K562 (cell line): ENCODE results near the gene SCFD2.

Experiments used
- CBX8 ChIP-seq: fragments of 200-600 bp; sonication (generic); IDR thresholded peaks from 2 replicates; pipeline ENCODE4 v1.6.1; 2012; ENCODE audit warnings: borderline replicate concordance, mixed run types, low read depth, mild to moderate bottlenecking, moderate library complexity, mixed read lengths, low read length, control low read depth, inconsistent platforms; ENCODE audit not compliant: poor library complexity, severe bottlenecking; ENCODE audit errors: extremely low read depth
- CHD1 ChIP-seq: fragments of 200-600 bp; sonication (generic); IDR thresholded peaks from one replicate; pipeline ENCODE4 v1.6.1; 2012; ENCODE audit warnings: mild to moderate bottlenecking, moderate library complexity, low read length, inconsistent platforms
- ETS2 ChIP-seq: IDR thresholded peaks from 2 replicates; pipeline ENCODE4 v1.6.1; 2016; ENCODE audit warnings: borderline replicate concordance, missing genetic modification characterization, mild to moderate bottlenecking, moderate library complexity, missing compliant biosample characterization; ENCODE audit not compliant: poor library complexity, severe bottlenecking
- POLR2A ChIP-seq: fragments of 450-650 bp; conservative IDR thresholded peaks from 2 replicates; pipeline ENCODE4 v1.6.1; 2016
- RFX5 ChIP-seq: IDR thresholded peaks from 2 replicates; pipeline ENCODE4 v1.6.1; 2011; ENCODE audit warnings: low read depth, mild to moderate bottlenecking, improper control_type of control experiment, low read length
- TCF7L2 ChIP-seq: fragments of 150-350 bp; IDR thresholded peaks from 2 replicates; pipeline ENCODE4 v1.6.1; 2016; ENCODE audit warnings: low read depth, mild to moderate bottlenecking, low read length, moderate library complexity
- TCFL5 ChIP-seq: fragments of 250-450 bp; sonication (Bioruptor Pico); conservative IDR thresholded peaks from 2 replicates; pipeline ENCODE4 v1.6.1; 2021; ENCODE audit warnings: mild to moderate bottlenecking, moderate library complexity, matching md5 sums
- THRA ChIP-seq: fragments of 450-650 bp; IDR thresholded peaks from 2 replicates; pipeline ENCODE4 v1.6.1; 2017; ENCODE audit warnings: mild to moderate bottlenecking, moderate library complexity
- ZNF121 ChIP-seq: sonication (generic); formaldehyde crosslinking; conservative IDR thresholded peaks from 2 replicates; pipeline ENCODE4 v1.8.0; 2022; ENCODE audit warnings: missing genetic modification reagents
- ZNF263 ChIP-seq: sonication (generic); formaldehyde crosslinking; IDR thresholded peaks from 2 replicates; pipeline ENCODE4 v1.8.0; 2022; ENCODE audit warnings: mild to moderate bottlenecking, missing genetic modification reagents, borderline replicate concordance
- TF ChIP-seq, protein P1 (sequence below): sonication (generic); formaldehyde crosslinking; IDR thresholded peaks from 2 replicates; pipeline ENCODE4 v1.8.0; 2023; ENCODE audit warnings: mild to moderate bottlenecking, missing genetic modification reagents

DNA sequence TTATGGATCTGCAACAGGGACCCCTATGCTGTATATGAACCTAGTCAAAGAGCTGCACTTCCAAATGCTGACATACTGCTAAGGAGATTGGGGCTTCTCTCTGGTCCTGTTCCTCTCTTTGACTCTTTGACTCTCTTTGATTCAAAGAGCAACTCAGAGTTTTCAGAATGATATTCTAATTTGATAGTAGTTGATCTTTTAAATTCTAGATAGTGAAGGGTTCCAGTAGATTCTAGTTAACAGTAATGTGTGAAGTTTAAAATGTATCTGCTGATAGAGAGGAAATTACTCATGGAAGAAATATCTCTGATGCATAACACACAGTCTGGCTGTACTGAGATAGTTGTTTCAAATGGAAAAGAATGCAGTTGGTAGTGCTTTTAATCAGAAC lies 264.7 kb downstream of the SCFD2 start:
- TF ChIP-seq CHD1 (no peak), TCF7L2 (no peak), POLR2A (no peak), ETS2 (tag) (no peak), THRA (no peak), TCFL5 (CRISPR knock-in tag) (no peak), RFX5 (no peak), CBX8 (no peak), ZNF121 (no peak), ZNF263 (CRISPR knock-in tag) (no peak)
- TF ChIP-seq, protein P1, sequence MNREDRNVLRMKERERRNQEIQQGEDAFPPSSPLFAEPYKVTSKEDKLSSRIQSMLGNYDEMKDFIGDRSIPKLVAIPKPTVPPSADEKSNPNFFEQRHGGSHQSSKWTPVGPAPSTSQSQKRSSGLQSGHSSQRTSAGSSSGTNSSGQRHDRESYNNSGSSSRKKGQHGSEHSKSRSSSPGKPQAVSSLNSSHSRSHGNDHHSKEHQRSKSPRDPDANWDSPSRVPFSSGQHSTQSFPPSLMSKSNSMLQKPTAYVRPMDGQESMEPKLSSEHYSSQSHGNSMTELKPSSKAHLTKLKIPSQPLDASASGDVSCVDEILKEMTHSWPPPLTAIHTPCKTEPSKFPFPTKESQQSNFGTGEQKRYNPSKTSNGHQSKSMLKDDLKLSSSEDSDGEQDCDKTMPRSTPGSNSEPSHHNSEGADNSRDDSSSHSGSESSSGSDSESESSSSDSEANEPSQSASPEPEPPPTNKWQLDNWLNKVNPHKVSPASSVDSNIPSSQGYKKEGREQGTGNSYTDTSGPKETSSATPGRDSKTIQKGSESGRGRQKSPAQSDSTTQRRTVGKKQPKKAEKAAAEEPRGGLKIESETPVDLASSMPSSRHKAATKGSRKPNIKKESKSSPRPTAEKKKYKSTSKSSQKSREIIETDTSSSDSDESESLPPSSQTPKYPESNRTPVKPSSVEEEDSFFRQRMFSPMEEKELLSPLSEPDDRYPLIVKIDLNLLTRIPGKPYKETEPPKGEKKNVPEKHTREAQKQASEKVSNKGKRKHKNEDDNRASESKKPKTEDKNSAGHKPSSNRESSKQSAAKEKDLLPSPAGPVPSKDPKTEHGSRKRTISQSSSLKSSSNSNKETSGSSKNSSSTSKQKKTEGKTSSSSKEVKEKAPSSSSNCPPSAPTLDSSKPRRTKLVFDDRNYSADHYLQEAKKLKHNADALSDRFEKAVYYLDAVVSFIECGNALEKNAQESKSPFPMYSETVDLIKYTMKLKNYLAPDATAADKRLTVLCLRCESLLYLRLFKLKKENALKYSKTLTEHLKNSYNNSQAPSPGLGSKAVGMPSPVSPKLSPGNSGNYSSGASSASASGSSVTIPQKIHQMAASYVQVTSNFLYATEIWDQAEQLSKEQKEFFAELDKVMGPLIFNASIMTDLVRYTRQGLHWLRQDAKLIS (CRISPR knock-in tag): no peak
